ENCODE results near the gene CDYL.
"Not testable (repeated sequence)": the region's sequence is repeated elsewhere in the genome, so short reads cannot be mapped to it uniquely, and the experiment has no call there.

CDYL gene

GRCh38 chr6:4848382-4849068 is 72.3 kb downstream of the CDYL start:
- no peak for DNase-seq

- DNase-seq: no peak
Measured at GRCh38 chr6:4849226-4850022, 73.2 kb downstream of the CDYL start.

GRCh38 chr6:4851035-4851434 is 74.8 kb downstream of the CDYL start:
- DNase-seq: no peak

- not testable (repeated sequence) for DNase-seq
Measured at GRCh38 chr6:4852186-4852585, 76.0 kb downstream of the CDYL start.

- no peak for DNase-seq
Measured at GRCh38 chr6:4852938-4853337, 76.7 kb downstream of the CDYL start.

- DNase-seq: no peak
Measured at GRCh38 chr6:4853349-4853748, 77.1 kb downstream of the CDYL start.

GRCh38 chr6:4853782-4854511 is 77.7 kb downstream of the CDYL start:
- no peak for DNase-seq

- DNase-seq: no peak
Measured at GRCh38 chr6:4856785-4857184, 80.6 kb downstream of the CDYL start.

GRCh38 chr6:4858194-4859015 is 82.2 kb downstream of the CDYL start:
- no peak for DNase-seq

- no peak for DNase-seq
Measured at GRCh38 chr6:4860387-4860786, 84.2 kb downstream of the CDYL start.

GRCh38 chr6:4861564-4861963 is 85.4 kb downstream of the CDYL start:
- no peak for DNase-seq

- no peak for DNase-seq
Measured at GRCh38 chr6:4864519-4864918, 88.3 kb downstream of the CDYL start.

GRCh38 chr6:4865006-4865405 is 88.8 kb downstream of the CDYL start:
- not testable (repeated sequence) for DNase-seq

- no peak for DNase-seq
Measured at GRCh38 chr6:4870821-4871494, 94.8 kb downstream of the CDYL start.

- DNase-seq: no peak
Measured at GRCh38 chr6:4871825-4872224, 95.6 kb downstream of the CDYL start.

GRCh38 chr6:4872841-4873240 is 96.6 kb downstream of the CDYL start:
- no peak for DNase-seq

GRCh38 chr6:4873928-4874327 is 97.7 kb downstream of the CDYL start:
- DNase-seq: no peak

GRCh38 chr6:4879741-4880275 is 103.6 kb downstream of the CDYL start:
- no peak for DNase-seq

- no peak for DNase-seq
Measured at GRCh38 chr6:4880363-4880762, 104.2 kb downstream of the CDYL start.

GRCh38 chr6:4883298-4883697 is 107.1 kb downstream of the CDYL start:
- DNase-seq: no peak

GRCh38 chr6:4884646-4885340 is 108.6 kb downstream of the CDYL start:
- no peak for DNase-seq
